Ureter (tissue), 1 donor: ENCODE results near the gene PTPN4. TPM values are rescaled to one million over a fixed set of nuclear protein-coding genes. Genes with fewer than 3 reads are reported as not detected.

ENCODE experiments used
- DNase-seq: peaks from one replicate; pipeline ENCODE4 v3.0.0-alpha.2; 2020; ENCODE audit warnings: low spot score
- total RNA-seq: library from RNA; stranded (reverse); gene quantifications from one replicate; pipeline ENCODE4 v1.2.4, GENCODE V29; 2023
- donor health status: DM: yes; HTN: yes; CAD: no.

The PTPN4 gene
- total RNA-seq, 1 donor from 2014 or later: 48.7 TPM

DNA sequence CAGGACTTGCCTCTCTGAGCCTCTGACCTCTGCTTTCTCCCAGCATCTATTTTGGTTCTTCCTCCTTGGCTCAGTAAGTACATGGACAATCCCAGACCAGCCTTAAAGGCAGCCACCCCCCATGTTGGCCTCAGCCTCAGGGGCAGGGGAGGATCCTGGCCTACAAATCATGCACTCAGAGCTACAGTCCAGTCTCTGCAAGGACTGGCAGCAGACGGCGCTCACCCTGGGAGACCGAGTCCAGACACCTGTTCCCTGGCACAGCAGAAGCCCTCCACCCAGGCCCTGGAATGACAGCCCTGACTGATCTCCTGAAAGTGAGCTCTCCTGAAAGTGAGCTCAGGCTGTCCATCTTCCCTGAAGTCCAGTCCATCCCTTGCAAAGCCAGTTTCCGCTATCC is 25.7 kb upstream of the PTPN4 start:
- DNase-seq: no peak

DNA sequence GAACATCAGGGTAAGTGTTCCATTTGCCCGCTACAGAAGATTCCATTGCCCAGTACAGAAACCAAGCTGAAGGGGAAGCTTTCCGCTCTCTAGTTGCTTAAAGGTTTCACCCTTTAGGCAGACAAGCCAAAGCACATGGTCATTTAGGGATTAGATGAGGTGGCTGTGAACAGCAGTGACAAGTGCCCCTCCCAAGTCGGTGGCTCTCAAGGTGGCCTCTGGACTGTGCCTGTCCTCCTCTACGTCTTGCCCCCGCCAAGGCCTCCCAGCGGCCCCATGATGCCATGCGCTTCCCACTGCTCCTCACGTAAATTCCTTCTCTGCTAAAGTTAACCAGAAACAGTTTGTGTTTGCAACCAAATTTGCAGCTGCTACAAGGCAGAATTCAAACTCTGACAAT is 24.2 kb upstream of the PTPN4 start:
- no peak for DNase-seq

DNA sequence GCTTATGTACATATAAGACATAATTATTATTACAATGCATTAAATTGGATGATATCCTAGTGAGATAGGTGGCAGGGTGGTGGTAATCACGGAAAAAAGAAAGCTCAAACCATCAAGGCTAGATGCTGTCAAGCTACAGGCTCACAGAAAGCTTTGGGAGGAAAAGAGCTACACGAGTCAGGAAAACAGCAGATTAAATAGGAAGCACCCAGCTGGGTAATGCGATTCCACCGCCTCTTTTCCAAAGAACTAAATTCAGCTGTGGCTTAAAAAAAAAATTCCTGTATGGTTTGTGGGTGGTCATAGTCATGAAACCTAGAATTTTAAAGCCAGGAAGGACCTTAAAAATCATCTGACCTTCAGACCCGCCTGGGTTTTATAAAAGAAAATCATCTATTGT is 23.7 kb upstream of the PTPN4 start:
- DNase-seq: no peak

DNA sequence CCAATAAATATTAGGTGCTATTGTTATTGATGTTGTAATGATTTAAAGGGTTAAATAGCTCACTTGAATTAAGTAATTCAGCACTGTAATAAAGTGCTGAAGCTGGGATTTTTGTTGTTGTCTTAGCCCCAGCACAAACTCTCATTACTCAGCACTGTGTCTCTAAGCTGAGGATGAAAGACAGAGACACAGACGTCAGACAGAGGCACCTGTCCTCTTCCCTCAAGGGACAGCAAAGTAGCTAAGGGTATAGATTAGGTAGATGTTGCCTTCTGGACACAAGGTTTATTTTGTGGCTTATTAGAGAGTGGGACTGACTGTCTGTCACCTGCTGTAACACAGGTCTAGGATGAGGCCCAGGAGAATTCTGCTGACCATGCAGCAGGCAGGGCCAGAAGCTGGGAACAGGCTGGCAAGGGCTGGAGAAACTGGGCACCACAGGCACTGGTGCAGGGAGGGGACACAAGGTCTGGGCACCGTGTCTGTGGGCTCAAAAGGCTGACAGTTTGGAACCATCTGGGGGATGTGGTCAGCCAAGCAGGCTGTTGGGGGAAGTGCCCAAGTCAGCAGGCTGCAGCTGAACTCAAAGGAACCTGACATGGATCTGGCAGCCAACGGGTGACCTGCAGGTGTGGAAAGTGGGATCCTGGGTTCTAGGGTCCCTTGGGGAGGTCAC is 20.0 kb upstream of the PTPN4 start:
- DNase-seq: no peak

DNA sequence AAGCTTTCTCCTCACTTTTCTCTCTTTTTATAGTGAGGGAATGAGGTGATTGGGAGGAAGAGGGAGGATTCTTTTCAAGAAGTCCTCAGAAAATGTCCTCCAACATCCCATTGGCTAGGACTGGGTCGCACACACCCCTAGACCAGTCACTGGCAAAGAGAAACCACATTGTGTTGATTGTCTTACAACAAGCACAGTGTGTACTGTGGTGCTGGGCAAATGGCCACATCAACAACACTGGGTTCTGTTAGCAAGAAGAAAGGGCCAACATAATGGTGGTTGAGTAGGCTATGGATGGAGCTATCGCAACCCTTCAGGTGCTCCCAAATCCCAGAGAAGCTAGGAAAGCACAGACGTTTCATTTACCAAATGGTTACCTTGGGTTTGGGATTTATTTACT is 18.7 kb upstream of the PTPN4 start:
- DNase-seq: no peak

DNA sequence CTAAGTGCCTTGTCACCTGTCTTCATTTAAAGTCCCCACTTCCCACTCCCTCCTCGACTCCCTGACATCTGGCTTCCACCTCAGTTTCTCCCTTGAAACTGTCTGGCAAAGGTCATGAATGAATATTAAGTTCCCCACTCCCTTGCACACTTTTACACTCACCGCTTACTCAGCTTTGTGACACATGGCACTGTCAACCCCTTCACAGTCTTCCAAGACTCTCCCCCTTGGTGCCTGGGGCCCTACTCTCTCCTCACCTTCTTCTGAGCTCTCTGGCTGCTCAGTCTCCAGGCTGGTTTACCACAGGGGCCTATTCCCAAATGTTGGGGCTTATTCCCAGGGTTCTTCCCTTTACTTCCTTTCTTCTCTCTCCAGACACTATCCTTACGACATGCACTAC is 17.9 kb upstream of the PTPN4 start:
- DNase-seq: no peak

DNA sequence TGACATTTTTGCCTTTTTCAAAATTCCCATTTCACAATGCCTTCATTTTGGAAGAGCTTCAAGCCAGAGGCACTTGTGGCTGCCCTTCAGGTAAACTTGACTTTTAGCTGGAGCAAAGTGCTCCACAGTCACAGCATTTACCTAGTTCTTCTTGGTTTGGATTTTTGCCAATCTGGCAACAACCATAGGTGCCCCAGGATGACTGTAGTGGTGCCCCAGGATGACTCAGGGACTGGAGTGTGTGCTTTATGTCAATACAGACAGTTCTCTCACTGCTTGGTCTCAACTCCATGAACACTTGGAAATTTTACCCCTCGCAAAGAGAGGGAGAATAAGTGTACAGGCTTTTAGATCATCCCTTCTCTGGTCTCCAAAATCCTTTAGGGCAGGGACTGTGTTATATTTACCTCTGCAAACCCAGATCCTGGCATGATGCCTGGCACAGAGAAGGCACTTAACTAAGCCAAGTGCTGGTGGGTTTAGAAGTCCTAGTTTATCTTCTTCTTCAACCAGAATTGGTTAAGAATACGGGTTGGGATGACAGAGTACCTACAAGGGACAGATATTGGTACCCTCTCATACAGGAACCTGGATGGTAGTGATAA is 15.3 kb upstream of the PTPN4 start:
- no peak for DNase-seq

DNA sequence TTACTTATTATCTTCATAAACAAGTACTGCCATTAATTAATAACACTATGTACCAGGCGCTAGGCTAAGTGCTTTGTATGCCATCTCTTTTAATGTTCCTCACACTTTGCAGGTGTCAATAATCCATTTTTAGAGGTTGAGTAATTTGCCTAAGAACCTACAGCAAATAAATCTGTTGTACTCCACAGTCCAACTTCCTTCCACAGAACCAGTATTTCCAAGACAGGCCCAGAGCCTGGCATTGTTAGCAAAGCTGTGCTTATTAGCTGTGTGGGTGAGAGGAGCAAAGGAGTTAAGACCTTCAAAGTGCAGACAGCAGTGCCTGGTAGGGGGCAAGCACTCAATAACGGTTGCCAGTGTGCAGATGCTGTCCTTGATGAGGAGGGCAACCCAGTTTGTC is 14.2 kb upstream of the PTPN4 start:
- no peak for DNase-seq

DNA sequence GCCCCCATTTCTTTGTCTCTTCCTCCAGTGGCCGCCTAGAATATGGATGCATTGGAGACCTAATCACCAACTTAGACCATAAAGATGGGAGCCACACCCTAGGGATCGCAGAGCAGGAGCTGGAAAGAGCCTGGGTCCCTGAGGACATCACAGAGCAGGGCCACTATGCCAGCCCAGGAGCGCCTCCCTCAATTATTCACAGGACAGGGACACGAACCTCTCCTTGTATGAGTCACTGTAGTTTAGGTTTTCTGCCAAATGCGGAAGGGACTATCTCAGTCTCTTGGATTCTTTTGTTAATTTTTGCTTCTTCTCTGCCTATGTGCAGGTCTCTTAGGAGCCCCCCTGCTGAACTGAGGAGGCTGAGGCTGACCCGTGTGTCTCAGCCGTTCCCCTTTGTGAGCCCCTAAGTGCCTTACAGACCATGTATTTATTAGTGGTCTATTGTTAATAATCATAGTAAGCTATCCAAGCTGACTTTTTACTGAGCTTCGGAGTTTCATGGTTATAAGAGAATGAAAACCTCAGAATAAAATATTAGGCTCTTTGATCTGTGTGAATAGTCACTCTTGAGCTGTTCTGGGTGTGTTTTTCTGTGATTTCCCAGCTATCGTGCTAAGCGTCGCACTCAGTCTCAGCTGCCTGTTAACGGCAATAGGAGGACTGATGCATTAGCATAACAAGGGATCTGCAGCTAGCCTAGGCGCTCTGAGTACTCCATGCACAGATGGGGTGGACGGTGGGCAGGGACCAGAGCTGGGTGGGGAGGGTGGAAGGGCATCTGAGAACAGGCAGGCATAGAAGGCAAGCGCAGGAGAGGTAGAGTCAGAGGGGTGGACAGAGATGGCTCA is 12.7 kb upstream of the PTPN4 start:
- no peak for DNase-seq

DNA sequence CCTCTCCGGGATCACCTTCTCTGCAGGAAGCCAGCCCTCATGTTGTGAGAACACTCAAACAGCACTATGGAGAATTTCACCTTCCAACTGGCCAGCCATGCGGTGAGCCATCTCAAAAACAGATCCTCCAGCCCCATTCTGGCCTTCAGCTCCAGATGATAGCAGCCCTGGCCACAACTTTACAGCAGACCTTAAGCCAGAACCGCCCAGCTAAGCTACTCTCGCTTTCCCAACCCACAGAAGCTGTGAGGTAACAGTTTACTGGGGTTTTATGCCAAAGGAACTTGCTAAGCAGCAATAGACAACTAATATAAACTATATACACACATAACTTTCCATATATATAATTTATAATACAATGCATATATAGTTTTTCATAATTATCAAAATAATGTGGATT is 11.6 kb upstream of the PTPN4 start:
- DNase-seq: no peak

DNA sequence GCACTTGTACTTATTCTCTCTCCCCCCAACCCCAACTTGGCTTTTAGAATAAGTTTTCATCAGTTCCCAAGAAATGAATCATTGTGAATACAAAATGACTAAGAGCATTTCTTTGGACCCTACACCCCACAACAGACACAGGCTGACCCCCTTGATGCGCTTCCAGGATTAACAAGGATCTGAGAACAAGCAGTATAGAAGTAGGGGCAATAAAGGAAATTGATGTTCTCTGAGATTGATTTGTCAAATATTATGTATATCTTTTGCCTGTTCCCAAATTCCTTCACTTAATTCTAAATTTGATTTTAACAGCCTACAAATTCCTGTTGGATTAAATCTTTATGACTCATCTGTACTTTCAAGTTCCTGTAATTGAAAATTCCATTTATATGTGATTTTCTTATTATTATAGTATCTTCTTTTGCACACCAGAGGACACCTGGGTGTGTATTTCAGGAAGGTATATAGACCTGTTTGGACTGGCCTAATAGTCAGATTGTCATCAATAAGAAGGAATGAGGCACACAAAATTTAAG is 10.2 kb upstream of the PTPN4 start:
- no peak for DNase-seq

DNA sequence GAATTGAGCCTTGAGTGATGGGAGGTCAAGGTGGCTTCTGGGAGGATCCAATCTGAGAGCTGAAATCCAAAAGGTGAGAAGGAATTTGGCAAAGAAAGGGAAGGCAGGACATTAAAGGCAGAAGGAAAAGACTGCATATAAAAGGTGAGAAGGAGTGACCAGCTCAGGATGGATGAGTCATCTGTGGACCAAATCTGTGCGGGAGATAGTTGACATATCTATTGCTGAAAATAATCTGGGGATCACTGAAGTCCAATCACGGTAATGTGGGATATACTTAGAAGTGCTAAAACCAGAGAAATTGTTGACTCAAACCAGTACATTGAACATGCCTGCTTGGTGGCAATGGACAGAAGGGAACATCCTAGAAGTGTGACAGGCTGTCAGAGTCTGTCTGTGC is 8.0 kb upstream of the PTPN4 start:
- no peak for DNase-seq

DNA sequence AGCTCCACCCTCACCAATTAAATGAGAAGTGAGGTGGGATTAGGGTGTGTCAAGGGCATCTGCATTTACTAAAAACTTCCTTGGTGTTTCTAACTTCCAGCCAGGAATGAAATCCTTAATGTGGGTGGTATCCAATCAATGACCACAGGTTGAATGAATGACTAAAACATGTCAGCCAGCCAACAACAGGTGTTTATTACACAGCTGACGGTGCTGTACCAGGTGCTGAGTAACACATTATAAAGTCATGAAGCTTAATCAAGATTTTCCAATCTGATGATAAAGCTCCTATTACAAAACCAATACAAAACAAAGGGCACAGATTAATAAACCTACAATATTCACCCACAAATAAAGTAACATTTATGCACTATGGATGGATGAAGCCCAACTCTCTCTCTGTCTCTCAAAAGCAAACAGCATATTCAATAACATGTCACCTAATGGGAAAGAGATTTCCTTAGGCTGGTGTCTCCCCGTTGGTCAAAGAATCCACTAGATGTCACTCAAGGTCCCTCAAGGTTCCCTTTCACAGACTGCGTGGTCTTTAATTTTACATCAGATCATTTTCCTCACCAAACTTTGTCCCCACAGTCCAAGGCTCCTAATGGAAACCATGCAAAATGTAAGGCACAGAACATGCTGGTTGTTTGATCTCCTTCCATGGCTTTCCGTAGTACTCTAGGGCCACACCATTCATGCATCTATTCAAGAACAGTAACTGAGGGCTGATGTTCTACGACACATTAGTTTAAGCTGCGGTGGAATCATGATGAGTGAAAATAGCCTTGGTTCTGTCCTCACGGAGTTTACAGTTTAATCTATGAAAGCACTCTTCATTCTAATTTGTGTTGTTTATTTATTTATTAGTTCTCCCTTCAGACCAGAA is 6.4 kb upstream of the PTPN4 start:
- DNase-seq: no peak

DNA sequence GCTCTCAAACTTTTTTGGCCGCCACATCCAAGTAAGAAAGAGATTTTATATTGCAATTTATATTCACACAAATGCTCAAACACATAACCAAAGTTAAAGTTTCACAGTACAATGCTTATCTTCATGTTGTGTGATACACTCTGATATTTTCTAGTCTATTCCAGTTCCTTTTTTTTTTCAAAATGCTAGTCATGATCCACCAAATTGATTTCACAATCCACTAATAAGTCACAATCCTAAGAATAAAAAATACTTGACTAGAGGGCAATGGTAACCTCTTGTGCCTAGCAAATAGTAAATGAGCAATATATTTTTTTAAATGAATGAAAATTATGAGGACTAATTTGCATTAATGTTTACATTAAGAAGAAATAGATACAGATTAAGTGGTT is 5.8 kb upstream of the PTPN4 start:
- no peak for DNase-seq

DNA sequence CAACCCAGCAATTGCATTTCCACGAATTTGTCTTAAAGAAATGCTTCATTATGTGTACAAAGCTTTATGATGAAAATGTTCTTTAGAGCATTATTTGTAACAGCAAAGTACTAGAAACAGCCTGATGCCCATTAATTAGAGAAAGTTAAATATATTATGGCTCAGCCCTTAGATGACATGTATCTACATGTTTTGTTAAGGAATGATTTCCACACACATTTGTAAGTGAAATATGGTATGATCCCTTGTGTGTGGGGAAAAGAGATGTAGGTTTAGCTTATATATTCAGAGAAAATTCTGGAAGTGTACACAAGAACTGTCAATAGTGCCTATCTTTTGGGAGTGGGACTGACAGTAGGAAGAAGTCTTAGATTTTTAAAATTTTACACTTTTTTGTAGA is 3.8 kb upstream of the PTPN4 start:
- DNase-seq: no peak

DNA sequence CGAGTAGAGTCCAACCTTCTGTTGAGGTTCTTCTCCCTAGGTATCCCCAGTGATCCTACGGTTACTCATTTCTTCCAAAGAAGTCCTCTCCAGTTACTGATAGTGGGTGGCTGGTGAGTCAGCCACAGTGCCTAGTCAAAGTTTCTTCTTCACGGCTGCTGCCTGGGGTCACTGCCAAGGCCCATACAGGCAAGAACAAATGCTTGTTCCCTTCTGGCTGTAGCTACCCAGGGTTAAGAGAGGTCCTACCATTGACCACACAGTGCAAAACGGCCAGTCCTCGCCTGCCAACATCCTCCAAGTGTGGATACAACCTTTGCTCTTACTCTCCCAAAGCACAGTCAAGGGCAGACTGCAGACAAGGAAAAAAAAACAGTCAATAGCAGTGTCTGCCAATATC is 2.9 kb upstream of the PTPN4 start:
- DNase-seq: no peak

DNA sequence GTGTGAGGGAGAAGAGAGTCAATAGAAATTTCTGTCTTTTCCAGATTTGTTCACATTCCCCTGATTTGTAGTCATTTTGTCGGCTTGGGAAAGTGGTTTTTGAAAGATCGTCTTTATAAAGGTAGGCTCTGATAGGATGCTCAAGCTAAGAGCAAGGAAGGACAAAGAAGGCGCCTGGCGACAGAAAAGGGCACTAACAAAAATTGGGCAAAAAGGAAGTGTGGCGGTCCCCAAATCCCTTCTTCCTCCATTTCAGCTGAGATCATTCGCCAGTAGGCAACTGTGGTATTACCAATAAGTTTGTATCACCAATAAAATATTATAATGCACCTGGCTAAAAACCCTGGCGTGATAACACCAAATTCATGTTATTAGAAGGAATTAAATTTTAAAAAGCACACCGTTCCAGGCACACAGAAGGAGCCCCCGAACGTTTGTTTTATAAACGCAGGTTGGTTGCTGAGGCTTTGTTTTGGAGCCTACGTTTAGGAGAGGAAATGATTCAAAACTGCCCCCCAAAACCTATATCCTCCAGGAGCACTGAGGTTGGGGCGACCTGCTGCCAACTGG is 756 bp upstream of the PTPN4 start:
- no peak for DNase-seq

DNA sequence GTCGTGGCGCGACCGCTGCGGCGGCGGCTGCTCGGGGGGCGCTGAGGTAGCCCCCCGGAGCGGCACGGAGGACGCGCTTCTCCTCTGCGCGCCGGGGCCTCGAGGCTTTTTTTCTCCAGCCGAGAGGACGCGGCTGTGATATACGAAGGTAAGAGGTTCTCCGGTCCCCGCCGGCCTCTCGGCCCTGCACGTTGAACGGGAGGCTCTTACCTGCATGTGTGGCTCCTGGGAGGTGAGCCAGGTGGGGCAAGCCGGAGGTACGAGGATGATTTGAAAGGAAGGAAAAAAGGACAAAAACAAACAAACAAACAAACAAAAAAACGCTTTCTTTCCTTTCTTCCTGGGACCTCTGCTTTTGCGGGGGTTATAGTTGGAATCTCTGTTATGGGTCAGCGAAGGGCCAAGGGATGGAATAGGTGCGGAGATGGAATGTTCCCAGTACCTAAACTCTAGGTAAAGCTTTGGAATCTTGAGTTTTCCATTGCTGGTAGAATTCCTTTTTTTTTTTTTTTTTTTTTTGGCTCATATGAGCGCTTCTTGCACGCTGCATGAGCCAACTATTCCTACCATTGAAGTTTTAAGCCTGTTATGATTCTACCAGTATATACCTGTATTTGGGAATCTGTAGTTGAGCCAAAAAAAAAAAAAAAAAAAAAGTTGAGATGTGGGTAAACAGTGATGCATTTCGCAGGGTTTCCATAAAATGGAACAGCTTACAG is 674 bp downstream of the PTPN4 start:
- DNase-seq: no peak

DNA sequence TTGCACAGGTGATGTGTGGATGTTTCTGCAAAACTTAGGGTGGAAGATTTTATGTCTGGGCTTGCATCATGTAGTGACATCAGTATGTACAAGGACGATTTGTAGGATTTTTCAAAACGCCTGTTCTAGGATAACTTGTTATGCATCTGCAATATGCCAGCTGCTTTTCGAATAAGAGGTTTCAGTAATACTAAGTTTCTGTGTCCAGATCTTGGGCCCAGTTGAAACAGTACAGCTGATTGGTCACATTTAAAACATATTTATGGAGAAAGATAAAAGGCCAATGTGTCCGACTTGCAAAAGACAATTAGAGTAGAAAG is 1.2 kb downstream of the PTPN4 start:
- DNase-seq: no peak

DNA sequence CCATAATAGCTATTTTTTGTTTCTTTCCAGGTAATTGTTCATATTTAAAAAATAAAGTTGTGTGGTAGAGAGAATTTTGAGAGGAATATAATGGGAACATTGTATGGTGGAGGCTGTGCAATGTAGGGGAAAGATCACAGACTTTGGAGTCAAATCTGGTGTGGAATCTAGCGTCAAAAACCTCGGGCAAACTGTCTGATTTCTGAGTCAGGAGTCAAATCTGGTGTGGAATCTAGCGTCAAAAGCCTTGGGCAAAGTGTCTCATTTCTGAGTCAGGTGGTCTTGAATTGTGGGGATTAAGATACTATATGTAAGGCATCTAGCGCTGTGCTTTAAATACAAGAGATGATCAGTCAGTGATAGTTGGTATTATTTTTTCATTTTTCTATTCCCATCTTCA is 5.1 kb downstream of the PTPN4 start:
- no peak for DNase-seq

DNA sequence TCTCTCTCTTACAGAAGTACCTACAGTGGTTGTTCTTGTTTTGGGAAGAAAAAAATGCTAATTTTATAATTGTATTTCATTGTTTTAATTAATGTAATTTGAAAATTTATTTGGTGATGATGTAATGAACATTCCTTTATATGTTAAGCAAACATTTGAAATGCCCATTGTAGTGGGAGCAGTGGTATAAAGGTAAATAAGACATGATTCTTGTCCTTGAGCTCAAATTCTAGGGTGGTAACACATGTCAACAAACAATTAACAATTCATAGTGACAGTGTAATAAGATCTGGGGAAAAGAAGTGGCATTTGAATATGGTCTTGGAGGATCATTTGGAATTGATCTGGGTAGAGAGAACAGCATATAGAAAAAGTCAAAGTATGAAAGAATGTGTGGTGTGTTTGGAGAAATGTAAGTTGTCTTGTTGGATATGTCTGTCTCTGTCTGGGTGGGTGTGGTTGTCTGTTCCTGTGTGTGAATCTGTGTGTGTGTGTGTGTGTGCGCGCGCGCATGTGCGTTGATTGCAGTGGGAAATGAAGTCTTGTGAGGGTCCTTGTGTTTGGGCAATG is 5.8 kb downstream of the PTPN4 start:
- DNase-seq: no peak
